HepG2 (cell line): ENCODE measurements around the gene FAM171A2. TPM values are rescaled to one million over a fixed set of nuclear protein-coding genes. Genes with fewer than 3 reads are reported as not detected.
A peak's percentile ranks its signal among the peaks of the same experiment; 100 is the strongest.

ENCODE experiments used
- ATAC-seq: fragments of 200-7000 bp; cut with Tn5 transposase; 3 replicates; pipeline ENCODE4 v1.9.1; 2020; ENCODE audit warnings: mild to moderate bottlenecking, moderate library complexity
- BruUV-seq: library from RNA; stranded (reverse); fragments of 400-500 nt; replicated peaks from 2 replicates; lab custom pipeline; 2021; lab: Mats Ljungman, UMichigan
- CTCF ChIA-PET: fragments of 300-600 bp; formaldehyde crosslinking; extraction: SDS; loops from one replicate; lab custom pipeline; 2021; ENCODE audit warnings: low total read pairs, inconsistent platforms, low intra/inter-chr PET ratio; lab: Yijun Ruan, JAX
- POLR2A ChIA-PET: fragments of 350-600 bp; sonication (Branson Sonifier 250); formaldehyde crosslinking; loops from one replicate; lab custom pipeline; 2020; ENCODE audit warnings: antibody characterized with exemption, inconsistent platforms; lab: Yijun Ruan, JAX
- DNase-seq: peaks from one replicate; pipeline ENCODE4 v3.0.0-alpha.2; 2015; ENCODE audit warnings: low spot score
- FAIRE-seq: peaks from 3 replicates; lab custom pipeline; 2011; peaks lifted over from hg19 to GRCh38; lab: Jason Lieb, UNC
- H2AFZ ChIP-seq: one replicate; pipeline ENCODE4 v1.6.1; 2011; ENCODE audit warnings: low read length, inconsistent platforms
- H3K27ac ChIP-seq: fragments of 300-600 bp; 3 replicates; pipeline ENCODE4 v1.8.0; 2011; ENCODE audit warnings: mixed run types, mild to moderate bottlenecking, mixed read lengths, low read length, inconsistent platforms; ENCODE audit not compliant: insufficient read depth; ENCODE audit errors: extremely low read length
- H3K27me3 ChIP-seq, 2 experiments: fragments of 200-600 bp in 1 of 2; 2 replicates in 1 of 2; 3 replicates in 1 of 2; pipeline versions ENCODE4 v1.6.0 to v1.8.0; 2011; ENCODE audit warnings: low read length in 2 of 2, mild to moderate bottlenecking in 2 of 2, moderate library complexity in 2 of 2, inconsistent platforms in 1 of 2; ENCODE audit not compliant: insufficient read depth in 2 of 2, control insufficient read depth in 1 of 2
- H3K36me3 ChIP-seq, 2 experiments: fragments of 200-600 bp in 1 of 2; replicated peaks in 1 of 2; 2 replicates in 1 of 2; 3 replicates in 1 of 2; pipeline versions ENCODE4 v1.5.1 to v1.8.0; 2011; ENCODE audit warnings: low read length in 2 of 2, inconsistent platforms in 1 of 2; ENCODE audit not compliant: insufficient read depth in 2 of 2, control insufficient read depth in 1 of 2
- H3K4me1 ChIP-seq: 2 replicates; pipeline ENCODE4 v1.5.1; 2012; ENCODE audit warnings: low read length, inconsistent platforms; ENCODE audit not compliant: insufficient read depth
- H3K4me2 ChIP-seq: 2 replicates; pipeline ENCODE4 v1.6.0; 2011; ENCODE audit warnings: low read depth, low read length, inconsistent platforms
- H3K4me3 ChIP-seq, 3 experiments: fragments of 200-600 bp in 1 of 3; sonication (generic), shearing (Covaris generic) in 1 of 3; replicated peaks in 1 of 3; 2 replicates each; pipeline ENCODE4 v1.5.1; 2011 to 2016; ENCODE audit warnings: low read length in 3 of 3, inconsistent platforms in 2 of 3, low read depth in 2 of 3, mild to moderate bottlenecking in 2 of 3, control low read depth in 1 of 3, mixed read lengths in 1 of 3; ENCODE audit not compliant: insufficient read depth in 1 of 3
- H3K79me2 ChIP-seq: one replicate; pipeline ENCODE4 v1.6.1; 2011; ENCODE audit warnings: low read length, inconsistent platforms; ENCODE audit not compliant: insufficient read depth
- H3K9ac ChIP-seq: 2 replicates; pipeline ENCODE4 v1.6.0; 2011; ENCODE audit warnings: mild to moderate bottlenecking, low read depth, low read length, inconsistent platforms; ENCODE audit not compliant: insufficient read depth
- H3K9me3 ChIP-seq: 2 replicates; pipeline ENCODE4 v1.5.1; 2012; ENCODE audit warnings: mild to moderate bottlenecking, low read length
- H4K20me1 ChIP-seq: 2 replicates; pipeline ENCODE4 v1.6.0; 2011; ENCODE audit warnings: inconsistent platforms, mild to moderate bottlenecking, low read length, moderate library complexity; ENCODE audit not compliant: insufficient read depth
- AKAP8 ChIP-seq: sonication (generic); formaldehyde crosslinking; IDR thresholded peaks from 2 replicates; pipeline ENCODE4 v1.5.1; 2020; ENCODE audit warnings: mild to moderate bottlenecking, missing genetic modification reagents
- CEBPG ChIP-seq: IDR thresholded peaks from 2 replicates; pipeline ENCODE4 v1.6.1; 2016
- FUBP1 ChIP-seq: sonication (generic); formaldehyde crosslinking; IDR thresholded peaks from 2 replicates; pipeline ENCODE4 v1.5.1; 2020; ENCODE audit warnings: missing genetic modification reagents, mild to moderate bottlenecking, borderline replicate concordance
- KLF15 ChIP-seq: sonication (generic); formaldehyde crosslinking; IDR thresholded peaks from 2 replicates; pipeline ENCODE4 v1.8.1; 2023; ENCODE audit warnings: borderline replicate concordance, mild to moderate bottlenecking, inconsistent platforms, missing genetic modification reagents, mixed read lengths
- MBNL3 ChIP-seq: fragments of 250-450 bp; sonication (Bioruptor Pico); conservative IDR thresholded peaks from 2 replicates; pipeline ENCODE4 v1.8.0; 2022; ENCODE audit warnings: mild to moderate bottlenecking, inconsistent platforms
- PRDM10 ChIP-seq: sonication (generic); formaldehyde crosslinking; IDR thresholded peaks from 2 replicates; pipeline ENCODE4 v1.4.0; 2020; ENCODE audit warnings: low read depth, missing genetic modification reagents
- RAD51 ChIP-seq: fragments of 450-650 bp; IDR thresholded peaks from 2 replicates; pipeline ENCODE4 v1.6.1; 2016; ENCODE audit warnings: borderline replicate concordance
- TCF7 ChIP-seq: sonication (generic); IDR thresholded peaks from 2 replicates; pipeline ENCODE4 v1.6.1; 2016; ENCODE audit warnings: antibody characterized with exemption, low read depth
- THAP11 ChIP-seq: IDR thresholded peaks from 2 replicates; pipeline ENCODE4 v1.6.1; 2016; ENCODE audit warnings: missing biosample characterization, missing genetic modification reagents
- ZBTB43 ChIP-seq: sonication (generic); formaldehyde crosslinking; conservative IDR thresholded peaks from 2 replicates; pipeline ENCODE4 v1.4.0; 2020; ENCODE audit warnings: missing genetic modification reagents
- ZNF138 ChIP-seq: sonication (generic); formaldehyde crosslinking; IDR thresholded peaks from 2 replicates; pipeline ENCODE4 v1.5.0; 2020; ENCODE audit warnings: mild to moderate bottlenecking, low read depth, missing genetic modification reagents
- ZNF205 ChIP-seq: IDR thresholded peaks from 2 replicates; pipeline ENCODE4 v1.6.1; 2018; ENCODE audit warnings: missing biosample characterization, missing genetic modification reagents
- ZNF615 ChIP-seq: sonication (generic); formaldehyde crosslinking; IDR thresholded peaks from 2 replicates; pipeline ENCODE4 v1.5.0; 2020; ENCODE audit warnings: mild to moderate bottlenecking, missing genetic modification reagents, borderline replicate concordance
- WGBS: methylation state at CpG from one replicate; pipeline ENCODE4 v1.1.6; 2017; ENCODE audit warnings: low lambda C conversion rate; 5-methylcytosine and 5-hydroxymethylcytosine counted together
- in situ Hi-C: cut with HindIII; loops from 2 replicates; pipeline ENCODE4 v1.10.0; 2017; ENCODE audit warnings: low pct_unique_long_range_greater_than_20kb; ENCODE audit not compliant: extremely low pct_ligation_motif_present
- intact Hi-C: fragments of 100-400 bp; cut with micrococcal nuclease; formaldehyde crosslinking; loops from one replicate; pipeline ENCODE4 v1.10.0; 2022; ENCODE audit not compliant: unreplicated experiment
- polyA plus RNA-seq, 8 experiments: library from polyadenylated mRNA; depleted of rRNA in 3 of 8; stranded (reverse) in 7 of 8; unstranded in 1 of 8; fragments of >200 nt; fragmentation: Illumina TruSeq in 4 of 8; extraction: Trizol in 4 of 8; gene quantifications; 2 replicates each; pipeline versions ENCODE4 v1.2.1 to v1.2.3, GENCODE V29; 2011 to 2016; ENCODE audit warnings: low read depth in 4 of 8, missing spikeins in 1 of 8, mixed read lengths in 1 of 8; ENCODE audit not compliant: insufficient read depth in 1 of 8
- total RNA-seq, 5 experiments: library from RNA; depleted of rRNA; stranded (reverse); fragments of >200 nt; fragmentation: Illumina TruSeq; extraction: Trizol; gene quantifications; 2 replicates each; pipeline ENCODE4 v1.2.3, GENCODE V29; 2016; ENCODE audit warnings: low read depth in 1 of 5
- TF ChIP-seq, protein P1 (sequence below): sonication (generic); formaldehyde crosslinking; IDR thresholded peaks from 2 replicates; pipeline ENCODE4 v1.5.0; 2020; ENCODE audit warnings: mild to moderate bottlenecking, missing genetic modification reagents

Gene FAM171A2
- total and polyA plus RNA-seq, 2 of the 13 experiments (the other 11 are each of a cell fraction or from before 2014, with no cell fraction given), result 1.8 to 3.6 TPM

DNA sequence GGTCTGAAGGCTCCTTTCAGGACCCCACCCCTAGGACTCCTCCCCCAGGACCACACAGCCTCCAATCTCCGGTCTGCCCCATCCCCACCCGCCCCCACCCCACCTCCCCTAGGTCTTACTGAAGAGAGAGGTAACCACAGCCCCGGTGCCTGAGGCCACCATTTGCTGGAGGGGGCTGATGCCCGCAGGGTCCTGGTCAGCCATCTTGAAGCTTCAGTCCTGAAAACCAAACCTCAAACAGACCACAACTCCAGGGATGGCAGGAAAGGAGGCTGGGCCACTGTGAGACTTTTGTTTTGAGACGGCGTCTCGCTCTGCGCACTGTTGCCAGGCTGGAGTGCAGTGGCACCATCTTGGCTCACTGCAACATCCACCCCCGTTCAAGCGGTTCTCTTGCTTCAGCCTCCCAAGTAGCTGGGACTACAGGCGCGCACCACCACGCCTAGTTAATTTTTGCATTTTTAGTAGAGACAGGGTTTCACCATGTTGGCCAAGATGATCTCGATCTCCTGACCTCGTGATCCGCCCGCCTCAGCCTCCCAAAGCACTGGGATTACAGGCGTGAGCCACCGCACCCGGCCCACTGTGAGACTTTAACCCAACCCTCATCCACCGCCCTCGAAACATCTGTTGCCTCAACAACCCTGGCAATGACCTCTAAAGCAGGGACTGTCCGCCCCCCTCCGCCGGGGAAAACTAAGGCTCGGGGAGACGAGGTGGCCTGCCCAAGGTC, 40.1 kb downstream of the FAM171A2 start:
- Histone ChIP-seq H2AFZ (no peak overlapping the region), H4K20me1 (no peaks in the 10 kb centered on the region), H3K4me1 (peaks cover 51% of the 10 kb centered on the region), H3K36me3 (peaks cover 19 to 33% of the 10 kb centered on the region in 2 experiments; a peak in 4 of 5 replicates), H3K9ac (peak overlapping the region; percentile 90), H3K4me3 (peak overlapping the region; percentile 78 to 97 (median 91)), H3K9me3 (no peaks in the 10 kb centered on the region), H3K27me3 (no peaks in the 10 kb centered on the region; a peak in 3 of 5 replicates), H3K27ac (peak overlapping the region; percentile 61), H3K4me2 (peak overlapping the region; percentile 97), H3K79me2 (peaks cover 14% of the 10 kb centered on the region)
- CTCF ChIA-PET, result no interaction called here
- 37% methylated on average over 27 of the region's 27 CpGs for WGBS
- no peak for FAIRE-seq
- POLR2A ChIA-PET, result interaction anchor here (1.4 to 1.9 kb wide), 3 partner anchors 11 to 124 kb away, joined by 5 to 6 read pairs (median 6); partner anchors contain the start of genes ATXN7L3 and UBTF
- BruUV-seq, result TSS peak; percentile 66
- in situ Hi-C loops, result no loop called here
- ATAC-seq, result no peak
- intact Hi-C loops, result loop anchor here (2.0 to 10.0 kb wide), 2 partner anchors 49 to 105 kb away; partner anchors contain the start of gene UBTF
- DNase-seq, result no peak
- no peak for TF ChIP-seq TCF7
- TF ChIP-seq ZBTB43 (CRISPR knock-in tag), result no peak
- TF ChIP-seq AKAP8 (CRISPR knock-in tag), result no peak
- no peak for TF ChIP-seq MBNL3
- no peak for TF ChIP-seq KLF15
- TF ChIP-seq FUBP1 (CRISPR knock-in tag), result no peak
- no peak for TF ChIP-seq ZNF138
- no peak for TF ChIP-seq ZNF205 (CRISPR knock-in tag)
- 0 out of 2 replicates have a peak, but pooled peaks have one; percentile 13 for TF ChIP-seq PRDM10
- TF ChIP-seq, protein P1, sequence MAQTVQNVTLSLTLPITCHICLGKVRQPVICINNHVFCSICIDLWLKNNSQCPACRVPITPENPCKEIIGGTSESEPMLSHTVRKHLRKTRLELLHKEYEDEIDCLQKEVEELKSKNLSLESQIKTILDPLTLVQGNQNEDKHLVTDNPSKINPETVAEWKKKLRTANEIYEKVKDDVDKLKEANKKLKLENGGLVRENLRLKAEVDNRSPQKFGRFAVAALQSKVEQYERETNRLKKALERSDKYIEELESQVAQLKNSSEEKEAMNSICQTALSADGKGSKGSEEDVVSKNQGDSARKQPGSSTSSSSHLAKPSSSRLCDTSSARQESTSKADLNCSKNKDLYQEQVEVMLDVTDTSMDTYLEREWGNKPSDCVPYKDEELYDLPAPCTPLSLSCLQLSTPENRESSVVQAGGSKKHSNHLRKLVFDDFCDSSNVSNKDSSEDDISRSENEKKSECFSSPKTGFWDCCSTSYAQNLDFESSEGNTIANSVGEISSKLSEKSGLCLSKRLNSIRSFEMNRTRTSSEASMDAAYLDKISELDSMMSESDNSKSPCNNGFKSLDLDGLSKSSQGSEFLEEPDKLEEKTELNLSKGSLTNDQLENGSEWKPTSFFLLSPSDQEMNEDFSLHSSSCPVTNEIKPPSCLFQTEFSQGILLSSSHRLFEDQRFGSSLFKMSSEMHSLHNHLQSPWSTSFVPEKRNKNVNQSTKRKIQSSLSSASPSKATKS, result 0 out of 2 replicates have a peak, but pooled peaks have one; percentile 91
- TF ChIP-seq ZNF615 (CRISPR knock-in tag), result 0 out of 2 replicates have a peak, but pooled peaks have one; percentile 43
- no peak for TF ChIP-seq CEBPG
- TF ChIP-seq THAP11 (CRISPR knock-in tag), result no peak
- no peak for TF ChIP-seq RAD51
